HG03196 (cell line): ENCODE results near the gene EIF4E1B.

ENCODE experiments used
- ATAC-seq: cut with Tn5 transposase; IDR thresholded peaks from one replicate; pipeline ENCODE4 v1.9.1; 2021; ENCODE audit not compliant: unreplicated experiment

Gene EIF4E1B

DNA sequence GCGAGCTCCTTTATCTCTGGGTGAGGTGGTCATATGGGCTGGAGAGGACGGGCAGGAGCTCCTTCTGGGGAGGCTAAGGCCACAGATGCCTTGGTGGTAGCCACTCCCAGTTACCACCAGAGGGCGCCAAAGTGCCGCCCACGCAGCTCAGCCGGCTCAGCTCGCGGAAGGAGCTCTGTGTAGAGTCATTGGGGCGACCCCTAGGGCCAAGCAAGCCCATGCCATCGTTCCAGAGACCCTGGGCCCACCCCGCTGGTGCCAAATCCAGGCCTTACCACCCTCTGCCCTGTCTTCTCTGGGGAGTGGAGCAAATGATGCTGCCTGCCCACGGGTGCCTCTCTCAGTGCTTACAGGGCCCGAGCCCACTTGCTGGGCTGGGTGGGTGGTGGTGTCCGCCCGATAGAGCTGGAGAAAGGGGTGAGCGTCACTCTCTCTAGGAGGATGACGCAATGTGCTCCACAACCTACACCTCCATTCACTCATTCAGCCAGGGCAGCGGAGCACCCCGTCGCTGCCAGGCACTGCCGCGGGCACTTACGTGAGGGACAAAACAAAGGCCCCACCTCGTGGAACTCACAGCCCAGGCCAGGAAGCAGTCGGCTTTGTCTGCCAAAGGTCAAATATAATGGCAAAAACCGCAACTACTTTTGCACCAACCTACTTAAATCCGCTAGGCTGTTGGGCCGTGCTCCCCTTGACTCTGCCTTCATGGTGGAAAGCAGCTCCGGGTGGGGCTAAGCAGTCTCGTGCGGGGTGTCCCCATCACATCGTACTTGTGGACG, 30.6 kb downstream of the EIF4E1B start:
- no peak for ATAC-seq

GRCh38 chr5:176661676-176662075, 31.2 kb downstream of the EIF4E1B start:
- ATAC-seq, result no peak

DNA sequence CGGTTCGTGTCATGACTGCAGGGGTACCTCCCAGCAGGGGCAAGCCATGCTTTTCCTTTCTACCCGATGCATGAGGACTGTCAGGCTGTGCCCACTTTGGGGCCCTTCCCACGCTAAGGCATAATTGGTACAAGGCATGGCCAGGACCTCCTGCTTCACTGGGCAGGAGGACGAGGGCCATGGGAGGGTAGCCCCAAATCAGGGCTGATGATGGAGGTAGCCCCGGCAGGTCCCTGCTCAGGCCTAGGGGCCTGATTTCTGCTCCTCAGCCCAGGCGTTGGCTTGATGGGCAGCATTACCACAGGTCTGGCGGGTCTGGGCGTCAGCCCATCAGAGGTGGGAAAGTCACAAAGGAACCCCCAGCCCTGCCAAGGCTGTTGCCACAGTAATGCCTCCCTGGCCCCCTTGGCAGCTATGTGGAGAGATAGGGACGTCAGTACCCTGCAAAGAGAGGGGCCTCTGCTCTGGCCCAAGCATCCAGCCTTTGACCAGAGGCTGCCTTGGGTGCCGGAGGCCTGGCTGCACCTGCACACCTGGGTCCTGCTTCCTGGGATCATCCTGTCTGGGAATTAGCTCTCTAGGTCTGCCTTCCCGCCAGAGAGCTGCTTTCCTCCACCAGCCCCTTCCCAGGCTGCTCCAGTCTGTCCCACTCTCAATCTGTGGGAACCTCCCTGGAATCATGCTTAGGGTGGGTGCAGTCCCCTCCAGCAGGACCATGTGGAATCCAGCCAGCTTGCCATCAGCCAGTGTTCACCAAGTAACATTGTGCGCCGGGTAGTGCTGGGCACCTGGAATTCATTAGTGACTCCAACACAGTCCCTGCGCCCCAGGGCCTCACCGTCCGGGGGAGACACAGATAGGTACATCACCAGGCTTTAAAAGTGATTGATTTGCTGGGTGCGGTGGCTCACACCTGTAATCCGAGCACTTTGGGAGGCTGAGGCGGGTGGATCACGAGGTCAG, 32.2 kb downstream of the EIF4E1B start:
- no peak for ATAC-seq

- no peak for ATAC-seq
Measured at GRCh38 chr5:176663566-176663965, 33.1 kb downstream of the EIF4E1B start.

DNA sequence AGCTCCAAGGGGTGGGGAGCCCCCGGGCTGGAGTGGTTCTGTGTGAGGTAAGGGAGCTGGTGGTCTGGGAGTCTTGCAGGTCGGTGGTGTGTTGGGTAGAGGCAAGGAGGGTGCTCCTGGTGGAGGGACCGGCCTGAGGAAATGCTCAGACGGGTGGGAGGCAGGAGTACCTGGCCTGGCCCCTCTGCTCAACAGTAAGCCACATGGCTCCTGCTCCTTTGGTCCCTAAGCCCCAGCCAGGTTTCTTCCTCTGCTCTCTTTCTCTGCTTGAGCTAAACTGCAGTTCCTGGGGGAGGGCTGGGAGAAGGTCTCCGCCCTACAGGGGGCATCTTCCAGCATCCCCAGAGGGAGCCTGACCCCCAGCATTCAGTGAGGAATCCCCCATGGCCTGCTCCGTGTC, 34.0 kb downstream of the EIF4E1B start:
- ATAC-seq, result no peak

- no peak for ATAC-seq
Measured at GRCh38 chr5:176664886-176665285, 34.4 kb downstream of the EIF4E1B start.

DNA sequence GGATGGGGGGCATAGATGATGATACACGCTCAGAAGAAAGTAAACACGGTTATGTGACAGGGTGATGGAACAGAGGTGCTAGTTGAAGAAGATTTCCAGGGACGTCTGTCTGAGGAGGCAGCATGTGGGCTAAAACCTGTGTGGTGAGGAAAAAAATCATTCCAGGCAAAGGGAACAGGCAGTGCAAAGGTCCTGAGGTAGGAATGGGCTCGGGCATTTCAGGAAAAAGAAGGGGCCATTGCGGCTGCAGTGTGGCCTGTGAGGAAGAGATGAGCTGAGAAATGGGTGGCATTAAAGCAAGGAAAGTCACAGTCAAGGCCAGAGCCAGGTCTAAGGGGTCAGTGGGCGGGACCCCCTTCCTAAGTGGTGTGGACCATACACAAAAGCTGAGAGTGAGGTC, 35.0 kb downstream of the EIF4E1B start:
- ATAC-seq, result no peak

DNA sequence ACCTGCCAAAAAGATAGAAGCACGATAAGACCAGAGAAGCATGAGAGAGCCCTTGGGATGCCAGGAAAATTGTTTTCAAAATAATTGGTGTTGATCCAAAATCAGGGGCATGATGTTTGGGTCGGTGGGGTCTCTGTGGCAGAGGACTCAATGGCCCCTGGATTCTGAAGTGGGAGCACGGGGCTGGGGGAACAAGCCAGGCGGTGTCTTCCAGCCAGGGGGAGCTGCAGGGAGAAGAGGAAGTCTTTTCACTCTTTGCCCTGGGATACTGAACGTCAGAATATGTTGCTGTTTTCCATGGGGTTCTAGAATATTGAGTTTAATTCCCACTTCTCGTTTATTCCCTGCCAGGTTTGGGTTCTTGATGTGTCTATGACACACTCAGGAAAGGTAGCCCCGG, 37.2 kb downstream of the EIF4E1B start:
- no peak for ATAC-seq

DNA sequence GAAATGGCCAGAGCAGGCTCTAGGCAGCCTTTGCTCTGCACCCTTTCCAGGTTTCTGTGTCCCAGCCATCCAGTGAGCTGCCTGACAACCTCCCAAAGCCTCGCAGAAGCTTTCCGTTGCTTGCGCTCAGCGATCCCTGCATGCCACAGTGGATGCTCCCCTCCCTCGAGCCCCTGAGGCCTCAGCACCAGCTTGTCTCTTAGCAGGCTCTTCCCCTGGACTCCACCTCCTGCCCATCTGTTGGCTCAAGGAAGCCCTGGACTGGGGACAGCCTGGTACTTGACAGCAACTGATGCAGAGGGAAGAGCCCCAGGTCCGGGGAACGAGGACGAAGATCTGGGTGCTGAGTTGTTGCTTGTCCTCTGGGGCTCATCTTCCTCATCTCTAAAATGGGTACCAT, 40.0 kb downstream of the EIF4E1B start:
- no peak for ATAC-seq

- ATAC-seq, result no peak
Measured at GRCh38 chr5:176671399-176671798, 40.9 kb downstream of the EIF4E1B start.

- no peak for ATAC-seq
Measured at GRCh38 chr5:176671890-176672747, 41.6 kb downstream of the EIF4E1B start.

DNA sequence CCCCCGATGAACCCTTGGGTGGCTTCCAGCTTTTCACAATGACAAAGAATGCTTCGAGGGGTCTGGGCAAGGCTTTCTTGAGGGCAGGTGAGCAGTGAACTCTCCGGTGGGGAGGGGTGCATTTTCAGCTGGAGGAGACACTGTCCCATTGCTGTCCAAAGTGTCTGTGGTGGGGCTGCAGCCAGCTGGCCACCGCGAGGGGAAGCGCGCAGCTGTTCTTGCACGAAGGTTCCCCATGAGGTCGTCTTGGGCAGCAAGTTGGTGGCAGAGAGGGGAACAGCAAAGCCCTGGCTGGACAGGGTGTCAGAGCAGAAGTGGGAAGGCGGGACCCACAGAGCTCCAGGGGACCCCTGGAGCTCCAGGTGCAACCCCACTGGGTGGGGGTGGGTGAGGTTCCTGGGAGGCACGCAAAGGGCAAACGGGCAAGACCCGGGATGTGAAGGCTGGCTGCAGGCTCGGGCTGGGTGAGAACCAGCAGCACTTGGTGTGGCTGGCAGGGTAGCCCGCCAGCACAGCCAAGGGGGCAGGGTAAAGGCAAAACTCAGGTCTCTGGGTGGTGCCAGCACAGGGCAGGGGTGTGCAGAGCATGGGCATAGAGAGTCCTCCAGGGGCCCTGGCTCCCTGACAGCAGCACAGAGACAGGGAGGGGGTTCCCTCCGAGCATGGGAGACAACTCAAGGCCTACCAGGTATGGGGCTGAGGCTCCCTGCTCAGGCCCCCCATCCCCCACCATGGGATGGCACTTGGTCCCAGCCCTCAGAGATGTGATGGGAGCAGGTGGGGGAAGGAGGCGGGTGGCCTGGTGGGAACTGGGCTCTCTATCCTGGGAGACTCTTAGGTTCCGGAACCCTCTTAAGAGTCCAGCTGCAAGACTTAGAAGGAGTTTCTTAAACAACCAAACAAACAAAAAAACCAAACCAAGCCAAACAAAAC, 43.4 kb downstream of the EIF4E1B start:
- ATAC-seq, result no peak

DNA sequence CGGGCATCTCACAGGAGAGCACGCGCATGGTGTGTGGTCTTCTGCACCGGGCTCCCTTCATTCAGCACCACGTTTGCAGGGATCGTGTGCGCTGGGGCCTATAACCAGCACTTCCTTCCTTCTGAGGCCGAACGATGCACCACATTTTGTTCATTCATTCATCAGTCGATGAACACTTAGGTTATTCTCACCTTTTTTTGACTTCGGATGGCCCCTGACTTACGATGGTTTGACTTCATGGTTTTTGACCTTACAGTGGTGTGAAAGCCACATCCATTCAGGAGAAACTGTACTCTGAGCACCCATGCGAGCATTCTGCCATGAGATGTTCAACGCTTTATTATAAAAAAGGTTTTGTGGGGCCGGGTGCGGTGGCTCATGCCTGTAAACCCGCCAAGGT, 44.3 kb downstream of the EIF4E1B start:
- ATAC-seq, result no peak

DNA sequence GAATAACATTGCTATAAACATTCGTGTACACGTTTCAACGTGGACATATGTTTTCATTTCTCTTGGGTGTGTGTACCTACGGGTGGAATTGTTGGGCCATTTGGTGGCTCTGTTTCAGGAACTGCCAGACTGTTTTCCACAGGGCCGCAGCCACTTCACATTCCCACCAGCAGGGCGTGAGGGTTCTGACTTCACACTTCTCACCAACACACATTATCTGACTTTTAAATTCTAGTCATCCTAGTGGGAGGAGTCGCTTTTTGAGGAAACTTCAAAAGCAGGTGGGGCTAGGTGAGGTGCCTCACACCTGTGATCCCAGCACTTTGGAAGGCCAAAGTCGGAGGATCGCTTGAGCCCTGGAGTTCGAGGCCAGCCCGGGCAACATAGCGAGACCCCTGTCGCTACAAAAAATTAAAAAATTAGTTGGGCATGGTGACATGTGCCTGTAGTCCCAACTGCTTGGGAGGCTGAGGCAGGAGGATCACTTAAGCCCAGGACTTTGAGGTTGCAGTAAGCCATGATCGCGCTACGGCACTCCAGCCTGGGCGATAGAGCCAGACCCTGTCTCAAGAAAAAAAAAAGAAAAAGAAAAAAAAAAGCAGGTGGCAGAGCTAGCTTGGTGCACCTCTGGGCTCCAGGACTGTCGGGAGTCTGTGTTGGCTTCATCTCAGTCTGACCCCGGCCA, 45.3 kb downstream of the EIF4E1B start:
- no peak for ATAC-seq

- peak; percentile 86 for ATAC-seq
Measured at GRCh38 chr5:176676361-176676824, 45.9 kb downstream of the EIF4E1B start.

GRCh38 chr5:176677209-176677939, 46.9 kb downstream of the EIF4E1B start:
- no peak for ATAC-seq

DNA sequence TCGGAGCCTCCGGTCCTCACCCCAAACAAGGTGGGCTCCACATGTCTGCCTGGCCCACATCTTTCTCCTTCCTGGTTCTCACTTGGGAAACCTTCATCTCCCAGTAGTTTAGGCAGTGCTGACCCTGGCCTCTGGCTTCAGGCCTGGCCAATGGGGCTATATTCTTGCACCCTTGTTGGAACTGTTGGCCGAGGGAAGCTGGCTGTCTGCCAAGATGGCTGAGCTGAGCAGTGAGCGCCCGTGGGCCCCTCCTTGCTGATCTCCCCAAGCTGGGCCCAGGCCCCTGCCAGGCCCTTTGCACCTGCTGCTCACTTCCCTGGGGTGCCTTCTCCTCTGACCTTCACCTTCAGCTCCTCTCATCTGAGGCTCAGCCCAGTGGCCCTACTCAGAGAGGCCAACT, 48.1 kb downstream of the EIF4E1B start:
- no peak for ATAC-seq

DNA sequence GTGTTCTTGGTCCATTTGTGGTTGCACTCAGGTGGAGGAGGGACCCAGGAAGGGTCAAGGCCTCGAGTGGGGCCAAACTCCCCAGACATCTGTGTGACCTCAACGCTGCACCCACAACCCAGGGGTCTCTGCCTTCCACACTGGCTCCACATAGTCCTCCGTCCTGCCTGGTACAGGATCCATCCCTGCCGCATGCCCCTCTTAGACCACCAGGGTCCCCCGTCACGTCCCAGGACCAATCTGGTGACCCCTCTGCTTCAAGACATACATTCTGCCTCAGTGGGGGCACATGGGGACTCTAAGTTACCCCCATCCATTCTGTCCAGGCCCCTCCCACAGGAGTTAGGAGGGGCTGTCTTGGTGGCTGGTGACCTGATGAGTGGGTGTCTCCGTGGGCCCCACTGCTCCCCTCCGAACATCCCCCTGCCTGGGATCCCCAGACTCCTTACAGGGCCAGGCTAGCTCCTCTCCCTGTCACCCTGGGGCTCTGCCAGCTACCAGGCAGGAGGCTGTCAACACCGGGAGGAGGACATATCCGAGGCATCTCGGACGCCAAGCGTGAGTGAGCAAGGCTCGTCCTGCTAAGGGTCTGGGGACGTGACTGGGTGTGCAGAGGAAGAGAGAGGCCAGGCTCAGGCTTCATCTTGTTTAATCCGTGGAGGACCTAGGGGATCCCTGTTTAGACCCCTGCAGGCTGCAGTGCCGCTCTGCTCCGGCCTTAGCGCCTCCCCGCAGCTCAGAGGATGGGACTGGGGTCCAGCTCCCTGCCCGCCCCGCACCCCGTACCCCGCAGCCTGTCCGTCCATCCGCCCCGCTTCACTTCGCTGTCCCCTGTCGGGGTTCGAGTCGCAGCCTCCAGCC, 49.1 kb downstream of the EIF4E1B start:
- no peak for ATAC-seq
